NCI-H526 (cell line): Measurements from ENCODE around the gene HPDL.
A peak's percentile ranks its signal among the peaks of the same experiment; 100 is the strongest.

Experiments
- DNase-seq, 2 experiments: peaks; one replicate each; lab custom pipeline; 2025; lab: John Stamatoyannopoulos, UW

Gene HPDL

DNA sequence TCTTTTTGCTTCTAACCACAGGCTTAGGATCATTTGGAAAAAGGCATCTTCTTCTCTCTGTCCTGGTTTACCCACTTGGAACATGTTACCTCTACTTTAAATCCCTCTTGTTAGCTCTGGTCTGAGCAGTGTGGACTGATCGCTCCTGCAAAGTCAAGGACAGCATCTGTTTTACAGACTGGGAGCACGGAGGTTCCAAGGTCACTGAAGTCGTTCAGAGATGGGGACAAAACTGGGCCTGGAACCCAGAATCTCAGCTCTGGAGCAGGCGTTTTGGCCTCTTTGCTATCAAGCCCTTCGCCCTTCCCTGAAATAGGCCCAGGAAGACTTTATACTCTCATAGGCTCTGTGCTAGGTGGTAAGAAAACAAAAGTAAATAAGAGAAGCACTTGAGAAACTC is 24.8 kb downstream of the HPDL start:
- DNase-seq, result no peak

DNA sequence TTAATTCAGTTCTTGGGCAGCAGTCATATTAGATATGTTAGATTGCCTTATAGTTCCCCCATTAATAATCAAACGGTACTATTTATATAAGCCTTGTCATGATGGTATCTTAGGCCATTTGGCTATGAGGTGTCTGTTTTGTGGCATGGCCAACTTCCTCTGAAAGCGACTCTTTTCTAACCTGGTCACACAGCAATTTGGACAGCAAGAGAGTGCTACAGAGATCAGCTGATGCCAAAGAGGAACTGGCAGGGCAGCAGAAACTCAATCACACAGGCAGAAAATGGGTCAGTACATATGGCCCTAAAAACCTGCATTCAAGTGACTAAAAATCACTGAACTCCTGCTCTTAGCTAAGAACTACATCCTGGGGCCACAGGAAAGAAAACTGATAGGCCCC is 27.0 kb downstream of the HPDL start:
- no peak for DNase-seq

DNA sequence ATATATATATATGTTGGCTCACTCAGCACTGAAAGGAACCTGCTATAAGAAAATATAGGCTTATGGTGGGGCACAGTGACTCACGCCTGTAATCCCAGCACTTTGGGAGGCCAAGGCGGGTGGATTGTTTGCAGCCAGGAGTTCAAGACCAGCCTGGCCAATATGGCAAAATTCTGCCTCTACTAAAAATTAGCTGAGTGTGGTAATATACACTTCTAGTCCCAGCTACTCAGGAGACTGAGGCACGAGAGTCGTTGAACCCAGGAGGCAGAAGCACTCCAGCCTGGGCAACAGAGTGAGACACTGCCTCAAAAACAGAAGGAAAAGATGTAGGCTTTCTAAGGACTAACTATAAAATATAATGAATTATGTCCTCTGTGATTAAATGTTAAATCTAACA is 28.1 kb downstream of the HPDL start:
- DNase-seq, result no peak

DNA sequence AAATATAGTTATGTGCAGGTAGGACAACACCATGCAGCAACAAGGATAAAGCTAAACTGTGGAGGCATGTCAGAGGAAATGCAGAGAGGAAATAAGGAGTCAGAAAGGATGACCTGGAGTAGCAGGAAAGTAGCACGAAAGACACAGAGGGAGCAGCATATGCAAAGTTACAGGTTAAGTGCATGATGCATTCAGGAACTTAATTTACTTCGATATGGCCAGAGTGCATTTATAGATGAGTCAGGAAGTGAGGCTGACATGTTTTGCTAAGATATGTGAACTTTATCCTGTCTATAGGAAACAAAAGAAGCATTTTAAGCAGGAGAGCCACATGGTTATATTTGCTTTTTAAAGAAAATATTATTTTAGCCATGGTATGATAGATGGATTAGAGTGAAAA is 29.0 kb downstream of the HPDL start:
- no peak for DNase-seq

DNA sequence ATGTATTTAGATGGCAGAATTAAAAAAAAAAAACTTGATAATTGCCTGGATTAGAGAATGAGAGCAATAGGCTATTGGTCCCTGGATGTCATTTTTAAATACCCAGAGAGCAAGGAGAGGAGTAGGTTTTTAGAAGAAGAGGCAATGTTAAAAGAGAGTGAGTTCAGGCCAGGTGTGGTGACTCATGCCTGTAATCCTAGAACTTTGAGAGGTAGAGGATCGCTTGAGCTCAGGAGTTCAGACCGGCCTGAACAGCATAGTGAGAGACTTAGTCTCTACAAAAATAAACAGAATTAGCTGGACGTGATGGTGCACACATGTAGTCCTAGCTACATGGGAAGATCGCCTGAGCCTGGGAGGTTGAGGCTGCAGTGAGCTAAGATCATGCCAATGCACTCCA is 29.5 kb downstream of the HPDL start:
- no peak for DNase-seq

DNA sequence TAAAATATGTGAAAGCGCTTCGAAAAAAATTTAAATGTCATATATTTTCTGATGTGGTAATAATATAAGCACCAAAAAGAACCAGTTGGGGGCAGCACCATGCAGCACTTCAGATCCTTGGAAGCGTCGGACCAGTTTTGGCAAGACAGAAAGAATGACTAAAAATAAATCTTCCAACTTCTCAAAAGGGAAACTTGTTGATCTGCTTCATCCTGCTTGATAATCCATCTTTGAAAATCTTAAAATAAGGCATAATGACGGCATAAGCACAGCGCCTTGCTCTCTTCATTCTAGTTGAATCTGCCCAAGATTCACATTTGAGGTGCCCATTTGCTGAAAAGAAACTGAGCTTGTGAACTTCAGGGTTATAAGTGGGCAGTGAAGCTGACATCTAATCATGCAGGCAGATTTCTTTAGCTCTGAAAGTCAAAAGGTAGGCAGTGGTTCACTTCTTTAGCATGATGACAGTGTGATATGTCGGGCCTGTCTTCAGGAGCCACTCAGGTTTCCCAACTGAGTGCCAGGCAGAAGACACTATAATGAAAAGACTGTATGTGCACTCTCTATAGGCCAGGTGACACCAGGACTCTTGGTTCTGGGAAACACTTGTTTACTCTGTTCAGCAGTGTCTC is 33.3 kb downstream of the HPDL start:
- peak; percentile 42 to 83 for DNase-seq

DNA sequence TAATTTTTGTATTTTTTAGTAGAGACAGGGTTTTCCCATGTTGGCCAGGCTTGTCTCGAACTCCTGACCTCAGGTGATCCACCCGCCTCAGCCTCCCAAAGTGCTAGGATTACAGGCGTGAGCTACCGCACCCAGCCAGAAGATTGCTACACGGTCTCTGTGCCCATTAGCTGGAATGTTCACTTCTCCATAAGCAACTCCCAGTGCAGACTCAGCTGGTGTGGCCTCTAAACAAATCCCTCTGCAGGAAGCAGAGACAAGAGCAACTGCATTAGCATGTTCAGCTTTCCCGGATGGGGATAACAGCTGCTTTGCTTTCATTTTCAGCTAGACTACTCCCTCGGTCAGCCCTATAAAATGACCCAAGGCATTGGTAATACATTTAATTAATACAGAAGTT is 34.3 kb downstream of the HPDL start:
- DNase-seq, result peak; percentile 82 to 90

DNA sequence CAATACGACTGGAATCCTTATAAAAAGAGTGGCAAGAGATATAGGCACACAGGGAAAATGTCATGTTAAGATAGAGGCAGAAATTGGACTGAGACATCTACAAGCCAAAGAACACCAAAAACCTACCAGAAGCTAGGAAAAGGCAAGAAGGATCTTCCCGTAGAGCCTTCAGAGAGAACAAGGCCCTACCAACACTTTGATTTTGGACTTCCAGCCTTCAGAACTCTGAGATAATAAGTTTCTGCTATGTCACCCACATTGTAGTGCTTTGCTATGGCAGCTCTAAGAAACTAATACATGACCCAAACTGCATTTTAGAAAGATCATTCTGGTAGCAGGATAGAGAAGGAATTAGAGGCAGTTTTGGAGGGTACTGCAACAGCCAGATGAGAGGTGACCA is 37.6 kb downstream of the HPDL start:
- no peak for DNase-seq

DNA sequence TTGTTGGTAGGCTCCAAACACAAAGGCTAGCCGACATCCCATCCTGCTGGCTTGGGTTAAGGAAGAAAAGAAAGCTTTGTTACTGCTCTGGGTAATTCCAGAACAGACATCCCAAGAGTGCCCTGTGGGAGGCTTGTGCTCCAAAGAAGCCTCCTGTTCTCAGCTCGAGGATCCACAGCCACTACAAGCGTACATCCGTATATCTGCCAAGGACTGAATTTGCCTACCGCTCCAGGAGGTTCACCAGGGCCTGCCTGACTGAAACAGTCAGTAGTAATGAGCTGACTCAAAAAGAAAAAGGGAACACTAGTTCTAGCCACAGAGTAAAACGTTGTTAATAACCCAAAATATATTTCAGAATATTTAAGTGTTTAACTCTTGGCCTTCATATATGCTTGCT is 38.4 kb downstream of the HPDL start:
- DNase-seq, result peak; percentile 24 to 56

DNA sequence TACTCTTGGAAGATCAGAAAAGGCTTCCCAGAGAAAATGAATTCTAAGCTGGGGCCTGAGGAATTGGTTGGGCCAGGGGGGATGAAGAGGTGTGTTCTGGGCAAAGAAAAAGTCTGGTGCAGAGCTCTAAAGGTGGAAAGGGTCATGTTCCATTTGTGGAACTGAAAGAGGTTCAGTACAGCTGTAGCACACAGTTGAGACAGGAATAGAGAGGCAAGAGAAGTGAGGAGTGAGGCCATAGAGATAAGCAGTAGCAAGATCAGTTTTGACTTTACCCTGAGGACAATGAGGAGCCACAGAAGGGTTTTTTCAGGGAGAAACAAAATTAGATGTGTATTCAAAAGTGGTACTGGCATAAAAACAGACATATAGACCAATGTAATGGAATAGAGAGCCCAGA is 43.9 kb downstream of the HPDL start:
- no peak for DNase-seq

DNA sequence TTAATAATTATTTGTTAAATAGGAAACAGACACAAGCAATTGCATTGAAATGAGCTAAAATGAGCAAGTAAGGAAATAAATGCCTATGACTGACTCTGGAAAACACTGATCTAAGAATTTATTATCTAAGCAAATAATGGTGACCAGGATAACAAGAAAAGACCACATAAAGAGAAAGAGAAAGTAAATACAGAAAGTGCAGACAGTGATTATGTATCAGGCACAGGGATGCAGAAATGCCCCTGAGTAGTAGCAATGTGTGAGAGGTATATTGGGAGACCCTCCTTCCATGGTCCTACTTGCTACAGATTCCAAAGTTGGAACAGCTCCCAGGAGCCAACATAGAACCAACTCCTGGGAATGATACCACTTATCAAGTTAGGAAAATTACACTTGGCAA is 46.9 kb downstream of the HPDL start:
- DNase-seq, result no peak

DNA sequence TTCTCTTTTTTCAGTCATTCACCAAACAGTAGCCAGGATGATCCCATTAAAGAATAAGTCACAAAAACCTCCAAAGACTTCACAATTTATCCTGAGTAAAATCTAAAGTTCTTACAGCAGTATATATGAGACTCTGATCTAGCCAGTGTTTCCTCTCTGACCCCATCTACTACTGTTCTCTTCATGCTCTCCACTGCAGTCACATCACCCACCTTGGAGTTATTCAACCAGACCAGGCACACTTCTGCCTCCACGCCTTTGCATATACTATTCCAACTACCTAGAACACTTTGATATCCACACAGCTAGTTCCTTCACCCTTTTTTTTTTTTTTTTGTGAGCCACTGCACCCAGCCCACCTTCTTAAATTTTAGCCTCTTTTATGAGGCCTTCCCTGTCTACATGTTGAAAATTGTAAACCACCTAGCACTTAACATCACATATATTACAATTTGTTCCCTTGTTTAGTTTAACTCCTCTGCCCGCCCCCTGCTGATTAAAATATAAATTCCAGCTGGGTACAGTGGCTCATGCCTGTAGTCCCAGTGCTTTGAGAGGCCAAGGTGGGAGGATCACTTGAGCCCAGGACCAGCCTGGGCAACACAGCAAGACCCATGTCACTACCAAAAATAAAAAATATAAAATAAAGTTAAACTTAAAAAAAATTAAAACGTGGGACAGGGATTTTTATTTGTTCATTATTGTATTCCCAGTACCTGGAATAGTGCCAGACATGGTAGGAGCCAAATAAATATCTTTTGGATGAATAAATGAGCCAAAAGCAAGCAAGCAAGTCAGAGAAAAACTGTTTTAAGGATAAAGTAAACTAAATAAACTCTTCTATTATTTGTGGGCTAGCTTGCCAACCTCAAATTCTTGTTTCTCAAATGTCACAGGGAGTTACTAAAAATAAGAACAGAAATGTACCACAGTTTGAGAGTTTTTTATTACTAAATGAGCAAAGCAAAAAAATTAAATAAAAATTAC is 48.7 kb downstream of the HPDL start:
- no peak for DNase-seq

DNA sequence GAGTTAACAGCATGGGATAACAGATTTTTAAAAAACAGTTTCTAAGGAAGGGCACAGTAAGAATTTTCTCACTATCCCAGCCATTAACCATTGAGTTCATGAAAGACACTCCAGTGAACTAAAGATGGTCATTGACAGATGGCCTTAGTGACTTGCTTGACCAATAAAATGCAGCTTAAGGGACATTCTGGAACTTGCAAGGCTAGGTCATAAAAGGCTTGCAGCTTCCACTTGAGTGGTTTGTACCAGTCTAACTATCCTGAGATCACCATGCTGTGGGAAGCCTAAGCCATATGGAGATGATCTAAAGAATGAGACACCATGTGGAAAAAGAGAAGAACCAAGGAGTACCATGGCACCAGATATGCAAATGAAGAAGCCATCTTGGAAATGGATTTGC is 51.5 kb downstream of the HPDL start:
- no peak for DNase-seq
